Spinal cord (tissue), 10 donors: ENCODE results near the gene RAD51B. TPM values are rescaled to one million over a fixed set of nuclear protein-coding genes. Genes with fewer than 3 reads are reported as not detected.

Experiments used
- DNase-seq, 6 donors: peaks; one replicate each; pipeline versions ENCODE4 v3.0.0 to v3.0.0-alpha.2; 2013 to 2015; ENCODE audit warnings: low spot score in 6 of 6, low read depth in 4 of 6
- H3K27ac ChIP-seq: one replicate; pipeline ENCODE4 v1.5.1; 2013; ENCODE audit warnings: low read depth, low read length, control low read depth
- H3K27me3 ChIP-seq: one replicate; pipeline ENCODE4 v1.6.1; 2013; ENCODE audit warnings: low read length; ENCODE audit not compliant: control insufficient read depth, insufficient read depth
- H3K36me3 ChIP-seq: one replicate; pipeline ENCODE4 v1.6.1; 2013; ENCODE audit warnings: low read length; ENCODE audit not compliant: control insufficient read depth, insufficient read depth
- H3K4me1 ChIP-seq: one replicate; pipeline ENCODE4 v1.6.1; 2013; ENCODE audit warnings: low read length; ENCODE audit not compliant: control insufficient read depth, insufficient read depth
- H3K4me3 ChIP-seq: one replicate; pipeline ENCODE4 v1.5.1; 2013; ENCODE audit warnings: low read depth, low read length, control low read depth
- H3K9me3 ChIP-seq: one replicate; pipeline ENCODE4 v1.6.1; 2013; ENCODE audit warnings: low read length; ENCODE audit not compliant: control insufficient read depth, insufficient read depth
- WGBS: methylation state at CpG from one replicate; pipeline ENCODE4 v1.1.5; 2013; ENCODE audit warnings: missing lambda C conversion rate; ENCODE audit not compliant: insufficient coverage; 5-methylcytosine and 5-hydroxymethylcytosine counted together
- polyA plus RNA-seq, 2 donors: library from polyadenylated mRNA; unstranded; fragments of 120-200 nt; gene quantifications; one replicate each; pipeline ENCODE4 v1.2.1, GENCODE V29; 2013; ENCODE audit not compliant: insufficient read length in 2 of 2
- total RNA-seq, 2 donors: library from RNA; depleted of rRNA in 1 of 2; stranded (reverse); fragments of 120-200 nt in 1 of 2; fragments of >200 nt in 1 of 2; gene quantifications; one replicate each; pipeline versions ENCODE4 v1.2.3 to v1.2.4, GENCODE V29; 2013 to 2014
- donor health status: healthy.

The RAD51B gene
- total and polyA plus RNA-seq, 4 donors, result 5.7 to 28.9 (median 14.4) TPM

DNA sequence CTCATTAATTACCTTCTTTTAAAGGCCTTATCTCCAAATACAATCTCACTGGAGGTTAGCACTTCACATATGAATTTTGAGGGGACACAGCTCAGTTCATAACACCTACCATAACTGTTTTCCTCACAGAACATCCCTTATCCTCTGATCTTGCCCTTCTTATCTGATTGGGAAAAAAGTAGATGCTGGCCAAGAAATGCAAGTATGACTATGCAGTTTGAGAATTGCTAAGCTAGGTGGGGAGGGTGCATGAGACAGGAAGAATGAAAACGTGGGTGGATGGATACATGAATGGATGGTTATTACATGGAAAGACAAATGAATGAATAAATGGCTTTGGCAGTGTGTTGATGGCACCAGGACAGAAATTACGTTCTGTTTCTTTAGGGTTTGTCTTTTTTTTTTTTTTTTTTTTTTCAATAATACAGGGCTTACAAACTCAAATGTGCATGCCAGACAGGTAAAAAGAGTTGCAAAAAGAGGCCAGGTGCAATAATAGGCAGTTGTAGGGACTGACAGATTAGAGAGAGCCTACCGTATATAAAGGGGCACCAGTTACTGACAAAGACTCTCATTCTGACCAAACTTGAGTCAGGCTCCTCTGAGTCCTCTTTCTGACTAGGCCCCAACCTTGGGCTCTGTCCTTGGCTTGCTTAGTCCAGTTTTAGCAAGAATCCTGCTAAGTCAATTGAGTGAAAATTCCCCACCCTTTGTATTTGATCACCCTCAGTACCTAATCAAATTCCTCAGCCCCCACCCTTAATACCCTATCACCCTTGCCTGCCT, 668.4 kb downstream of the RAD51B start:
- Histone ChIP-seq H3K4me3 (no peak overlapping the region), H3K27ac (no peak overlapping the region), H3K27me3 (no peaks in the 10 kb centered on the region), H3K36me3 (no peaks in the 10 kb centered on the region), H3K9me3 (no peaks in the 10 kb centered on the region), H3K4me1 (peaks cover 10% of the 10 kb centered on the region)
- WGBS, result 90% methylated on average over 1 of the region's 3 CpGs
- no peak for DNase-seq

DNA sequence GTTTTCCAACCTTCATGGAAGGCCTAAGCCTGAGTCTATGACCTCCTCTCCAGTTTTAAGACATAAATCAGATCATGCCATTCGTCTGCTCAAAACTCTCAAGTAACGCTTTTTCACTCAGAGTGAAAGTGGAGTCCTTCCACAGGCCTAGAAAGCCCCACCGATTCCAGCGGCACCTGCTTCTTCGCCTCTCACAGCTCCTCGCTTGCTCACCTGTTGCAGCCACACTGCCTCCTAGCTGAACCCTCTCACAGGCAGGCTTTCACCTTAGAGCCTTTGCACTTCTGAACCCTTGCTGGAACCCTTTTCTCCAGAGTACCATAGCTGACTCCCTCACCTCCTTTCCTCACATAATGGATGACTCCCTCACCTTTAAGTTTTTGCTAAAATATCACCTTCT, 672.2 kb downstream of the RAD51B start:
- no peak overlapping the region for H3K27ac ChIP-seq
- no peaks in the 10 kb centered on the region for H3K36me3 ChIP-seq
- H3K9me3 ChIP-seq, result no peaks in the 10 kb centered on the region
- DNase-seq, result no peak
- H3K27me3 ChIP-seq, result no peaks in the 10 kb centered on the region
- H3K4me3 ChIP-seq, result no peak overlapping the region
- peaks cover 24% of the 10 kb centered on the region for H3K4me1 ChIP-seq
- 90% methylated on average over 6 of the region's 6 CpGs for WGBS

DNA sequence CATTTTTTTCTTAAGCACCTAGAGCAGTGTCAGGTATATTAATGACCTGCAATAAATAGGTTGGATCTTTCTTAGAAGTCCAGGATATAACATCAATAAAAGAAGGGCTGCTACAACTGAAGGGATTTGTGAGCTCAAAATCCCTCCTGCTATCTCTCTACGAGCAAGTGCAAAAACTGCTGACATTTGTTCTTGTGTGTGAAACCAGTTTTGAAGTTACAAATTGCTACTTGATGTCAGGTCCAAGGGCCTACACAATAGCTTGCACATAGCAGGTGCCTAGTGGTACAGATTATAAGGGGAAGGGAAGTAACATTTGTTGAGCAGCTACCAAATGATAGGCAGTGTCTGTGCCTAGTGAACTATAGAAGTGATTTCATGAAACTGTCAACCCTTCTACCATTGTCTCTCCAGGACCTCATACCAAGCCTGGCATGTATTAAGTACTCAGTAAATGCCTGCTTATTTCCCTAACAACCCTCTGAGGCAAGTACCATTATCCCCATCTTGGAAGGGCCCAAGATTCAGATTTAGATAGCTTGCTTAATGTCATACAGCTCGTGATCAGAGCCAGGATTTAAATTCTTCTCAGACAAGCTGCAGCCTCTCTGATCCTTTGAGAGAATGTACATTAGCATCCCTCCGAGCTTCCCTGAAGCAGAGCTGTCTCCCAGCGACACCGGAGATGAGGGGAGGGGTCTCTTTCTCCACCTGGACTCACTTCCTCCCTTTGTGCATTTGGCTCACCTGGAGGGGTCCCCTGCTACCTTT, 673.0 kb downstream of the RAD51B start:
- no peaks in the 10 kb centered on the region for H3K9me3 ChIP-seq
- no peak overlapping the region for H3K4me3 ChIP-seq
- 50% methylated on average over 1 of the region's 5 CpGs for WGBS
- peak in 1 of 6 donors; percentile 70 for DNase-seq
- peaks cover 24% of the 10 kb centered on the region for H3K4me1 ChIP-seq
- no peak overlapping the region for H3K27ac ChIP-seq
- H3K27me3 ChIP-seq, result no peaks in the 10 kb centered on the region
- no peaks in the 10 kb centered on the region for H3K36me3 ChIP-seq

DNA sequence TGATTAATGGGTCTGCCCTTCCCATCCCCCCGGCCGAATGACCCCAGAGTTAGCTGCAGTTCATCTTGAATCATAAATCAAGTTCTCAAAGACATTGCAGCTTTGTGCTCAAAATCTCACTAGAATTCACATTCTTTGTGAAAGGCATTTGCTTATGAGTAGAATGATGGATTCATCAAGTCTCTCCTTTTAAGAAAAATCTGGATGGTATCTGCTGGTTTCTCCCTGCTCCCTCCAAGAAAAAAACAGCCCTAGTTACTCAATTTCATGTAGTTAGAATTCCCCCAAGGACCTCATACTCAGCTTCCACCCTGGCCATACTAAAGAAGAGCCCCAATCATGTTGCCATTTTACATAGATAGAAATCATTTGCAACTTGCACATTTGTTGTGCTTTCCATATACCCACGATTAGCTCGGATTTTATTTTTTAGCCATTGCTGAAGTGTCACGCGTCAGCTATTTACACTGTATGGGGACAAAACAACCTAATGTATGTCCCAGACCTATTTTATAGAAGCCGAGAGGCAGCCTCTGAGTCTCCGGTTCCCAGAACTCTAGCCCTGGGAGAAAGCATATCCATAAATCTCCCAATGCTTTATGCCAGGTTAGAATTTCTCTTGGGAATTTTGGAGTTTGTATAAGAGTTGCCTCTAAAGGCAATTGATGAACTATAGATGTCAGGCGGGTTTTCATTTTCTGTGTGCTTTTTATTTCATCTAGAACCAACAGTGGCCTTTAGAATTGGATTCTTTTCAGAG, 673.8 kb downstream of the RAD51B start:
- Histone ChIP-seq H3K9me3 (no peaks in the 10 kb centered on the region), H3K27me3 (no peaks in the 10 kb centered on the region), H3K4me3 (no peak overlapping the region), H3K36me3 (no peaks in the 10 kb centered on the region), H3K4me1 (peaks cover 24% of the 10 kb centered on the region), H3K27ac (no peak overlapping the region)
- WGBS, result 55% methylated on average over 6 of the region's 9 CpGs
- DNase-seq, result peak in 1 of 6 donors; percentile 22

DNA sequence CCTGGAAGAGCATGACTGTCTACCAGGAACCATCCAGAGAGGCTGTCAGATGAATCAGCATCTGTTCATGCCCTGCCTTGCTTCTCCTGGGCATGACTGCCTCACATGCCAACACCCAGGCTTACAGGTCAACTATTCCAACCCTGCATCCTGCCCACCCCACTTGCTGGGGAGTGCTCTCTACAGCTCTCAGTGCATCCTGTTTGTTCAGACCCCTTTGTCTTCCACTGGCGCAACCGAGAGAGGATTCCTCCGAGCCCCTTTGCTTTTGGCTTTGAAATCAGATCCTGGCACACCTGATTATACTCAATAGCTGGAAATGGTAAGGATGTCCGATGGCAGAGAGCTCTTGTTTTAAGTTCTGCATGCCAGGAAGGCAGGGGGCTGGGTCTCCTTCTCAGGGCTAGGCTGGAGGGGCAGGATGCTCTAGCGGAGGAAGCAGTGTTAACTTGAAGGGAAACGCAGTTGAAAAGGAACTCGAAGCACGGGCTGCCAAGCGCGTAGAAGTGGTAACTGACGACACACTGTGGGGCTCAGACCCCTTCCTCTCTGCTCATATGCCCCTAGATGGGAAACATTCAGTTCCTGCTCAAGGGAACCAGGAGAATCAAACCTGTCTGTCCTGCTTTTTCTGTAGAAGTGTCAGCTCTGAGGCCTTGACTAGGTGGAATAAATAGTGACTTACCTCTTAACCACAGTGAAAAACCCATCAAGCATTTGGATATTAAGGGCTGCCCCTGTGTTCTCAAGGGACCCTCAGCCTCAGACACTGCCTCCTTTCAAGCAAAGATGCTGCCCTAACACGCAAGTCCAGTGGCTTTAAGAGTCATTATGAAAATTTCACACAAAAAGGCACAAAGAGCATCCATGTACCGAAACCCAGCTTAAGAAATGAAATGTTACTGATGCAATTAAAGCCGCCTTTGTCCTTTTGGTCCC, 675.8 kb downstream of the RAD51B start:
- peak in 1 of 6 donors; percentile 18 for DNase-seq
- Histone ChIP-seq H3K4me1 (peaks cover 24% of the 10 kb centered on the region), H3K4me3 (no peak overlapping the region), H3K36me3 (no peaks in the 10 kb centered on the region), H3K27me3 (no peaks in the 10 kb centered on the region), H3K27ac (no peak overlapping the region), H3K9me3 (no peaks in the 10 kb centered on the region)
- WGBS, result 73% methylated on average over 9 of the region's 14 CpGs

DNA sequence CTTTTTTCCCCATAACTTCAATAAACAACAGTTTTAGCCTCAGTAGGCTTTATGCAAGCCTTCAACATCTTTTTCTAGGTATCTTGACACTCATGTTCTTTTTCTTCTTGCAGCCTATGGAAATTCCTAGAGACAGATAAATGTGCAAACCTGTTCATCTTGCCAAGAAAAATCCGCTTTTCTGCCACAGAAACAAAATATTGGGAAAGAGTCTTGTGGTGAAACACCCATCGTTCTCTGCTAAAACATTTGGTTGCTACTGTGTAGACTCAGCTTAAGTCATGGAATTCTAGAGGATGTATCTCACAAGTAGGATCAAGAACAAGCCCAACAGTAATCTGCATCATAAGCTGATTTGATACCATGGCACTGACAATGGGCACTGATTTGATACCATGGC, 677.4 kb downstream of the RAD51B start:
- 94% methylated on average over 2 of the region's 2 CpGs for WGBS
- Histone ChIP-seq H3K27me3 (no peaks in the 10 kb centered on the region), H3K9me3 (no peaks in the 10 kb centered on the region), H3K27ac (no peak overlapping the region), H3K36me3 (no peaks in the 10 kb centered on the region), H3K4me3 (no peak overlapping the region), H3K4me1 (peaks cover 24% of the 10 kb centered on the region)
- DNase-seq, result no peak

DNA sequence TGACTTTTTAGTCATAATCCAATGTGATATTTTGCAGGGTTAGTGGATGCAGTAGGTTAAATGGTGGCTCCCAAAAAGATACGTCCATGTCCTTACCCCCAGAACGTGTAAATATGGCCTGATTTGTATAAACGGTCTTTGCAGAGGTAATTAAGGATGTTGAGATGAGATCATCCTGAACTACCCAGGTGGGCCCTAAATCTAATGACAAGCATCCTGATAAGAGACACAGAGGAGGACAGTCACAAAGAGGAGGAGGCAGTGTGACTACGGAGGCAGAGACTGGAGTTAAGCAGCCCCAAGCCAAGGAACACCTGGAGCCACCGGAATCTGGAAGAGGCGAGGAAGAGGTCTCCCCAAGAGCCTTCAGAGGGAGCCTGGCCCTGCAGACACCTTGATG, 679.9 kb downstream of the RAD51B start:
- Histone ChIP-seq H3K4me1 (peaks cover 30% of the 10 kb centered on the region), H3K27me3 (no peaks in the 10 kb centered on the region), H3K27ac (no peak overlapping the region), H3K9me3 (no peaks in the 10 kb centered on the region), H3K4me3 (no peak overlapping the region), H3K36me3 (no peaks in the 10 kb centered on the region)
- WGBS, result 98% methylated on average over 3 of the region's 6 CpGs
- DNase-seq, result no peak

DNA sequence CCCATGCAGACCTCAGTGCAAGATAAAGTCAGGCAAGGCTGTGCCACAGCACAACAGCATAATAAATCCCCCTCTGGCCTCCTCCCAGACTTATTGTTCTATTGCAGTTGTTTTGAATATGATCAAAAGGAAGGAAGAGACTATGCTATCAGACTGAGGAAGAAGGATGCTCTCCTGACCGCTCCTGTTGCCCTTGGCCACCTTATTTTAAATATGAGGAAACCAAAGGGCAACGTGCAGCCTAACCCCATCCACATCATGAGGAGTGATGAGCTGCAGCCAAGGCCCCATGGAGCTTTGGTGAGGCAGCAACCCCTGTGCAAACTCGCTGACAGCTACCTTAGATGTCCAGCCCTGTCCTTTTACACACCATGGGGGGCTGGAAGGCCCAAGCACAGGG, 681.6 kb downstream of the RAD51B start:
- H3K9me3 ChIP-seq, result no peaks in the 10 kb centered on the region
- no peaks in the 10 kb centered on the region for H3K36me3 ChIP-seq
- WGBS, result 81% methylated on average over 2 of the region's 3 CpGs
- peaks cover 27% of the 10 kb centered on the region for H3K4me1 ChIP-seq
- no peaks in the 10 kb centered on the region for H3K27me3 ChIP-seq
- no peak for DNase-seq
- no peak overlapping the region for H3K4me3 ChIP-seq
- no peak overlapping the region for H3K27ac ChIP-seq

DNA sequence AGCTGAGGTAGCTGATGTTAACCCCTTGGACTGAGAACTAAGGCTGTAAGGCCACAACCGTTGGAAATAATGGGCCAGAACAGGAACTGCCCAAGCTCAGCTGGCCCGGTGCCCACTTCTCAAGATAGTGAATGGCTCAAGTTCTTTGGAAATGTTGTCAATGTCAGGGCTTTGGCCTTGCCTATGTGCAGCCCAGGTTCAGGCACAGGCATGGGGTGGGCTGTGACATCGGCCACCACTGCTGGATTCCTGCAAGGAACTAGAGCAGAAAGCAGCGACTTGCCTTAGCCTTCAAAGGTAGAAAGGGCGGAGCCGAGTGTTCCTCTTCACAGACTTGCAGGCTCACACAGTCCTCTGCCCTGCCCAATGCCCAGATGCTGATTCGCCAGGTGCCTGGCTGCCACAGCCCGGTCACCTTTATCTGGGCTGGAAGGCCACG, 682.1 kb downstream of the RAD51B start:
- Histone ChIP-seq H3K4me3 (no peak overlapping the region), H3K27me3 (no peaks in the 10 kb centered on the region), H3K4me1 (peaks cover 29% of the 10 kb centered on the region), H3K27ac (no peak overlapping the region), H3K9me3 (no peaks in the 10 kb centered on the region), H3K36me3 (no peaks in the 10 kb centered on the region)
- no peak for DNase-seq
- WGBS, result 84% methylated on average over 8 of the region's 9 CpGs
